Gastrocnemius medialis (tissue), 4 donors: ENCODE measurements around the gene MYLK.

Experiments
- CTCF ChIP-seq, 5 experiments: fragments of 450-650 bp in 3 of 5; fragments of 200-600 bp in 2 of 5; sonication (generic) in 2 of 5; IDR thresholded peaks in 4 of 5; conservative IDR thresholded peaks in 1 of 5; 1 replicate in 4 of 5; 2 replicates in 1 of 5; pipeline ENCODE4 v1.5.1; 2016 to 2019; ENCODE audit warnings: antibody characterized with exemption in 5 of 5, mild to moderate bottlenecking in 3 of 5, moderate library complexity in 3 of 5
- POLR2A ChIP-seq, 2 donors: fragments of 450-650 bp; IDR thresholded peaks; one replicate each; pipeline ENCODE4 v1.6.1; 2017; ENCODE audit warnings: antibody characterized with exemption in 2 of 2, mild to moderate bottlenecking in 2 of 2, moderate library complexity in 2 of 2

GRCh38 chr3:123698813-123699212 lies 185.3 kb downstream of the MYLK start:
- TF ChIP-seq POLR2A (IDR thresholded peaks at IDR 0.05) (no peak), CTCF (IDR thresholded peaks at IDR 0.05 in 4 of 5, conservative IDR thresholded peaks at IDR 0.05 in 1 of 5) (no peak)
